HEK293T (cell line): Measurements from ENCODE around the gene TCEAL1.
"Not testable (repeated sequence)": the region's sequence is repeated elsewhere in the genome, so short reads cannot be mapped to it uniquely, and the experiment has no call there.

ENCODE experiments used
- ARNT ChIP-seq: fragments of 450-650 bp; IDR thresholded peaks from 2 replicates; pipeline ENCODE4 v1.6.1; 2017; ENCODE audit warnings: mild to moderate bottlenecking
- BHLHE40 ChIP-seq: fragments of 450-650 bp; IDR thresholded peaks from 2 replicates; pipeline ENCODE4 v1.6.1; 2016; ENCODE audit warnings: mild to moderate bottlenecking, moderate library complexity, borderline replicate concordance
- FOXK2 ChIP-seq: fragments of 450-650 bp; IDR thresholded peaks from 2 replicates; pipeline ENCODE4 v1.6.1; 2016; ENCODE audit warnings: mild to moderate bottlenecking

GRCh38 chrX:103659460-103659859, 30.7 kb downstream of the TCEAL1 start:
- TF ChIP-seq FOXK2, BHLHE40, ARNT: not testable (repeated sequence)
